Retinal pigment epithelial cell (primary cell): Measurements from ENCODE around the gene TBXAS1.

ENCODE experiments used
- DNase-seq: peaks from one replicate; pipeline ENCODE4 v3.0.0-alpha.2; 2010; ENCODE audit warnings: low read depth
- H3K4me3 ChIP-seq: 2 replicates; pipeline ENCODE4 v1.5.1; 2011; ENCODE audit warnings: mild to moderate bottlenecking, low read length, control low read depth, moderate library complexity
- CTCF ChIP-seq: conservative IDR thresholded peaks from 2 replicates; pipeline ENCODE4 v1.5.1; 2011; ENCODE audit warnings: low read depth, low read length, control low read depth, inconsistent platforms

Gene TBXAS1

GRCh38 chr7:139966949-139967348 is 137.9 kb downstream of the TBXAS1 start:
- no peak for DNase-seq
- H3K4me3 ChIP-seq: no peak overlapping the region
- no peak for TF ChIP-seq CTCF

GRCh38 chr7:139968931-139969330 is 139.9 kb downstream of the TBXAS1 start:
- H3K4me3 ChIP-seq: no peak overlapping the region
- DNase-seq: no peak

GRCh38 chr7:139972029-139972428 is 143.0 kb downstream of the TBXAS1 start:
- DNase-seq: no peak
- H3K4me3 ChIP-seq: no peak overlapping the region
- no peak for TF ChIP-seq CTCF

More at GRCh38 chr7:139968931-139969330, 139.9 kb downstream of the TBXAS1 start:
- no peak for TF ChIP-seq CTCF

GRCh38 chr7:139973101-139974050 is 144.3 kb downstream of the TBXAS1 start:
- no peak for TF ChIP-seq CTCF
- no peak overlapping the region for H3K4me3 ChIP-seq

GRCh38 chr7:139974179-139974811 is 145.2 kb downstream of the TBXAS1 start:
- no peak for TF ChIP-seq CTCF
- DNase-seq: no peak
- H3K4me3 ChIP-seq: no peak overlapping the region

More at GRCh38 chr7:139973101-139974050, 144.3 kb downstream of the TBXAS1 start:
- DNase-seq: no peak

GRCh38 chr7:139976055-139976837 is 147.2 kb downstream of the TBXAS1 start:
- no peak for DNase-seq
- TF ChIP-seq CTCF: no peak
- no peak overlapping the region for H3K4me3 ChIP-seq
